Muscle layer of duodenum (tissue), 2 donors: ENCODE data around the gene FARP1.

Experiments
- H3K27ac ChIP-seq: one replicate; pipeline ENCODE4 v1.7.0; 2013; ENCODE audit warnings: mild to moderate bottlenecking, low read length
- H3K27me3 ChIP-seq: one replicate; pipeline ENCODE4 v1.7.0; 2013; ENCODE audit warnings: low read depth, mild to moderate bottlenecking, control low read depth, low read length
- H3K36me3 ChIP-seq, 2 donors: one replicate each; pipeline ENCODE4 v1.7.0; 2013; ENCODE audit warnings: low read length in 2 of 2, control low read depth in 1 of 2, mild to moderate bottlenecking in 1 of 2; ENCODE audit not compliant: insufficient read depth in 2 of 2, control insufficient read depth in 1 of 2
- H3K4me1 ChIP-seq, 2 donors: one replicate each; pipeline ENCODE4 v1.7.0; 2013; ENCODE audit warnings: low read length in 2 of 2, mild to moderate bottlenecking in 2 of 2, control low read depth in 1 of 2, moderate library complexity in 1 of 2; ENCODE audit not compliant: insufficient read depth in 2 of 2, control insufficient read depth in 1 of 2
- H3K4me3 ChIP-seq, 2 donors: one replicate each; pipeline ENCODE4 v1.7.0; 2013; ENCODE audit warnings: low read length in 2 of 2, low read depth in 1 of 2, mild to moderate bottlenecking in 1 of 2
- H3K9me3 ChIP-seq, 2 donors: one replicate each; pipeline ENCODE4 v1.7.0; 2013; ENCODE audit warnings: low read length in 2 of 2, control low read depth in 1 of 2, mild to moderate bottlenecking in 1 of 2; ENCODE audit not compliant: control insufficient read depth in 1 of 2
- donor health status: healthy.

FARP1 gene

GRCh38 chr13:98332222-98332621, 189.3 kb downstream of the FARP1 start:
- Histone ChIP-seq H3K27ac (no peak overlapping the region), H3K27me3 (no peaks in the 10 kb centered on the region), H3K9me3 (no peaks in the 10 kb centered on the region), H3K4me3 (no peak overlapping the region), H3K36me3 (no peaks in the 10 kb centered on the region), H3K4me1 (peaks cover 0 to 9% of the 10 kb centered on the region in 2 donors)

- Histone ChIP-seq H3K4me1 (peaks cover 0 to 7% of the 10 kb centered on the region in 2 donors), H3K9me3 (no peaks in the 10 kb centered on the region), H3K4me3 (no peak overlapping the region), H3K36me3 (no peaks in the 10 kb centered on the region), H3K27me3 (no peaks in the 10 kb centered on the region), H3K27ac (no peak overlapping the region)
These were observed 189.8 kb downstream of the FARP1 start for GRCh38 chr13:98332691-98333090.

GRCh38 chr13:98333486-98333885, 190.6 kb downstream of the FARP1 start:
- no peaks in the 10 kb centered on the region for H3K27me3 ChIP-seq
- no peaks in the 10 kb centered on the region for H3K9me3 ChIP-seq
- H3K4me1 ChIP-seq: no peaks in the 10 kb centered on the region
- H3K27ac ChIP-seq: no peak overlapping the region
- no peak overlapping the region for H3K4me3 ChIP-seq
- H3K36me3 ChIP-seq: no peaks in the 10 kb centered on the region

GRCh38 chr13:98334620-98335205, 191.8 kb downstream of the FARP1 start:
- no peak overlapping the region for H3K27ac ChIP-seq
- H3K27me3 ChIP-seq: no peaks in the 10 kb centered on the region
- no peaks in the 10 kb centered on the region for H3K9me3 ChIP-seq
- no peak overlapping the region for H3K4me3 ChIP-seq
- H3K36me3 ChIP-seq: no peaks in the 10 kb centered on the region
- no peaks in the 10 kb centered on the region for H3K4me1 ChIP-seq

- no peak overlapping the region for H3K4me3 ChIP-seq
- H3K27me3 ChIP-seq: no peaks in the 10 kb centered on the region
- H3K27ac ChIP-seq: no peak overlapping the region
- no peaks in the 10 kb centered on the region for H3K4me1 ChIP-seq
- no peaks in the 10 kb centered on the region for H3K9me3 ChIP-seq
- no peaks in the 10 kb centered on the region for H3K36me3 ChIP-seq
These were observed 192.8 kb downstream of the FARP1 start for GRCh38 chr13:98335721-98336120.

GRCh38 chr13:98338310-98338709, 195.4 kb downstream of the FARP1 start:
- no peak overlapping the region for H3K27ac ChIP-seq
- no peak overlapping the region for H3K4me3 ChIP-seq
- H3K4me1 ChIP-seq: no peaks in the 10 kb centered on the region
- H3K36me3 ChIP-seq: no peaks in the 10 kb centered on the region
- no peaks in the 10 kb centered on the region for H3K27me3 ChIP-seq
- no peaks in the 10 kb centered on the region for H3K9me3 ChIP-seq

GRCh38 chr13:98339684-98340425, 197.0 kb downstream of the FARP1 start:
- Histone ChIP-seq H3K27me3 (no peaks in the 10 kb centered on the region), H3K9me3 (no peaks in the 10 kb centered on the region), H3K4me1 (no peaks in the 10 kb centered on the region), H3K27ac (no peak overlapping the region), H3K4me3 (no peak overlapping the region), H3K36me3 (no peaks in the 10 kb centered on the region)

GRCh38 chr13:98342953-98343352, 200.1 kb downstream of the FARP1 start:
- Histone ChIP-seq H3K9me3 (no peaks in the 10 kb centered on the region), H3K4me3 (no peak overlapping the region), H3K27me3 (no peaks in the 10 kb centered on the region), H3K27ac (no peak overlapping the region), H3K36me3 (no peaks in the 10 kb centered on the region), H3K4me1 (no peaks in the 10 kb centered on the region)

GRCh38 chr13:98343461-98343860, 200.6 kb downstream of the FARP1 start:
- no peaks in the 10 kb centered on the region for H3K36me3 ChIP-seq
- H3K27me3 ChIP-seq: no peaks in the 10 kb centered on the region
- no peaks in the 10 kb centered on the region for H3K9me3 ChIP-seq
- H3K27ac ChIP-seq: no peak overlapping the region
- H3K4me1 ChIP-seq: no peaks in the 10 kb centered on the region
- no peak overlapping the region for H3K4me3 ChIP-seq

- H3K36me3 ChIP-seq: no peaks in the 10 kb centered on the region
- no peaks in the 10 kb centered on the region for H3K27me3 ChIP-seq
- no peaks in the 10 kb centered on the region for H3K4me1 ChIP-seq
- H3K4me3 ChIP-seq: no peak overlapping the region
- no peak overlapping the region for H3K27ac ChIP-seq
- H3K9me3 ChIP-seq: no peaks in the 10 kb centered on the region
These were observed 201.5 kb downstream of the FARP1 start for GRCh38 chr13:98344392-98344791.

- Histone ChIP-seq H3K36me3 (no peaks in the 10 kb centered on the region), H3K27me3 (no peaks in the 10 kb centered on the region), H3K27ac (no peak overlapping the region), H3K9me3 (no peaks in the 10 kb centered on the region), H3K4me1 (no peaks in the 10 kb centered on the region), H3K4me3 (no peak overlapping the region)
These were observed 202.4 kb downstream of the FARP1 start for GRCh38 chr13:98345107-98345935.
